ENCODE data around the gene GNB1L.

Gene GNB1L

GRCh38 chr22:19755722-19756287, 98.9 kb downstream of the GNB1L start:
- Histone ChIP-seq H3K4me1 (ENCODE audit: control insufficient read depth in 1 of 2, insufficient read depth in 1 of 2, low read depth in 1 of 2, low read length in 1 of 2) (peaks cover 8 to 21% of the 10 kb centered on the region in 2 experiments), H3K36me3 (no peaks in the 10 kb centered on the region), H3K4me3 (ENCODE audit: low read depth in 1 of 2, low read length in 1 of 2) (no peak overlapping the region), H3K27me3 (peaks cover 96% of the 10 kb centered on the region), H3K9me3 (no peaks in the 10 kb centered on the region), H3K27ac (no peak overlapping the region)
- TF ChIP-seq, protein P1, sequence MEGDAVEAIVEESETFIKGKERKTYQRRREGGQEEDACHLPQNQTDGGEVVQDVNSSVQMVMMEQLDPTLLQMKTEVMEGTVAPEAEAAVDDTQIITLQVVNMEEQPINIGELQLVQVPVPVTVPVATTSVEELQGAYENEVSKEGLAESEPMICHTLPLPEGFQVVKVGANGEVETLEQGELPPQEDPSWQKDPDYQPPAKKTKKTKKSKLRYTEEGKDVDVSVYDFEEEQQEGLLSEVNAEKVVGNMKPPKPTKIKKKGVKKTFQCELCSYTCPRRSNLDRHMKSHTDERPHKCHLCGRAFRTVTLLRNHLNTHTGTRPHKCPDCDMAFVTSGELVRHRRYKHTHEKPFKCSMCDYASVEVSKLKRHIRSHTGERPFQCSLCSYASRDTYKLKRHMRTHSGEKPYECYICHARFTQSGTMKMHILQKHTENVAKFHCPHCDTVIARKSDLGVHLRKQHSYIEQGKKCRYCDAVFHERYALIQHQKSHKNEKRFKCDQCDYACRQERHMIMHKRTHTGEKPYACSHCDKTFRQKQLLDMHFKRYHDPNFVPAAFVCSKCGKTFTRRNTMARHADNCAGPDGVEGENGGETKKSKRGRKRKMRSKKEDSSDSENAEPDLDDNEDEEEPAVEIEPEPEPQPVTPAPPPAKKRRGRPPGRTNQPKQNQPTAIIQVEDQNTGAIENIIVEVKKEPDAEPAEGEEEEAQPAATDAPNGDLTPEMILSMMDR (IDR thresholded peaks at IDR 0.05) = no peak

GRCh38 chr22:19755145-19755710, 99.4 kb downstream of the GNB1L start:
- H3K4me1 ChIP-seq (ENCODE audit: control insufficient read depth in 1 of 2, insufficient read depth in 1 of 2, low read depth in 1 of 2, low read length in 1 of 2) = peaks cover 8 to 21% of the 10 kb centered on the region in 2 experiments
- no peak overlapping the region for H3K27ac ChIP-seq
- H3K36me3 ChIP-seq = no peaks in the 10 kb centered on the region
- TF ChIP-seq, protein P1 (IDR thresholded peaks at IDR 0.05) = no peak
- no peaks in the 10 kb centered on the region for H3K9me3 ChIP-seq
- H3K27me3 ChIP-seq = peaks cover 98% of the 10 kb centered on the region
- no peak overlapping the region for H3K4me3 ChIP-seq (ENCODE audit: low read depth in 1 of 2, low read length in 1 of 2)

- H3K9me3 ChIP-seq = no peaks in the 10 kb centered on the region
- H3K27me3 ChIP-seq = peaks cover 97% of the 10 kb centered on the region
- no peaks in the 10 kb centered on the region for H3K36me3 ChIP-seq
- TF ChIP-seq, protein P1 (IDR thresholded peaks at IDR 0.05) = no peak
- no peak overlapping the region for H3K4me3 ChIP-seq (ENCODE audit: low read depth in 1 of 2, low read length in 1 of 2)
- H3K27ac ChIP-seq = no peak overlapping the region
- peaks cover 8 to 20% of the 10 kb centered on the region in 2 experiments for H3K4me1 ChIP-seq (ENCODE audit: control insufficient read depth in 1 of 2, insufficient read depth in 1 of 2, low read depth in 1 of 2, low read length in 1 of 2)
These were observed 100.0 kb downstream of the GNB1L start for GRCh38 chr22:19754701-19755144.

DNA sequence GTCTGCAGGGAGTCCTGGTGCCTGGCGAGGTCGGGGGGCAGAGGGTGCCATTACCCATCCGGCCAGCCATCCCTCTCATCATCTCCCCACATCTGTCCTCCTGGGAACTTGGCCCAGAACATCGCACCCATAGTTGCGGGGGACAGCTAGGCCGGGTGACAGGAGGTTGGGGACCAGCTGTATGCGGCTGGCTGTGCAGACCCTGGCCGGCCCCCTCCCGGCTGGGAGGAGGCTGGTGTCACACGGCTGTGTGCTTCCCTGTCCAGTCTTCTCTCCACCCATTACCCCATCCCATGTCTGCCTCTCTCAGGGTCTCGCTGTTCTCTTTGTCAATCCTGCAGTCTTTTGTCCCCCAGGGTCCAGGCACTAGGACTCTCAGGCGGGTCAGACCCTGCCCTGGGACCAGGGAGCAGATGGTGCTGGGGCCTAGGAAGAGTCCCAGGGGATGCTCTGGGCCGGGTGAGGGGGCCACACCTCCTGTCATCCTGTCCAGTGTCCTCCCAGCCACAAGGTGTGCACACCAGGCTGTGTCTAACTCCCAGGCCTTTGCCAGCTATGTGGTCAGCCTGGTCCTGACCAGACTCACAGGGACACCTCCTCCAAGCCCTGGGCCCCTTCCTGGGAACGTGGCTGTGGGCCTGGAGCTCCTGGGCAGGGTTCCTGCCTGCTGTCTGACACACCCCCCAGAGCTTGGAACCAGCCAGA, 100.5 kb downstream of the GNB1L start:
- peaks cover 8 to 16% of the 10 kb centered on the region in 2 experiments for H3K4me1 ChIP-seq (ENCODE audit: control insufficient read depth in 1 of 2, insufficient read depth in 1 of 2, low read depth in 1 of 2, low read length in 1 of 2)
- H3K27me3 ChIP-seq = peaks cover 97% of the 10 kb centered on the region
- no peaks in the 10 kb centered on the region for H3K9me3 ChIP-seq
- H3K4me3 ChIP-seq (ENCODE audit: low read depth in 1 of 2, low read length in 1 of 2) = no peak overlapping the region
- TF ChIP-seq, protein P1 (IDR thresholded peaks at IDR 0.05) = no peak
- no peaks in the 10 kb centered on the region for H3K36me3 ChIP-seq
- H3K27ac ChIP-seq = no peak overlapping the region

DNA sequence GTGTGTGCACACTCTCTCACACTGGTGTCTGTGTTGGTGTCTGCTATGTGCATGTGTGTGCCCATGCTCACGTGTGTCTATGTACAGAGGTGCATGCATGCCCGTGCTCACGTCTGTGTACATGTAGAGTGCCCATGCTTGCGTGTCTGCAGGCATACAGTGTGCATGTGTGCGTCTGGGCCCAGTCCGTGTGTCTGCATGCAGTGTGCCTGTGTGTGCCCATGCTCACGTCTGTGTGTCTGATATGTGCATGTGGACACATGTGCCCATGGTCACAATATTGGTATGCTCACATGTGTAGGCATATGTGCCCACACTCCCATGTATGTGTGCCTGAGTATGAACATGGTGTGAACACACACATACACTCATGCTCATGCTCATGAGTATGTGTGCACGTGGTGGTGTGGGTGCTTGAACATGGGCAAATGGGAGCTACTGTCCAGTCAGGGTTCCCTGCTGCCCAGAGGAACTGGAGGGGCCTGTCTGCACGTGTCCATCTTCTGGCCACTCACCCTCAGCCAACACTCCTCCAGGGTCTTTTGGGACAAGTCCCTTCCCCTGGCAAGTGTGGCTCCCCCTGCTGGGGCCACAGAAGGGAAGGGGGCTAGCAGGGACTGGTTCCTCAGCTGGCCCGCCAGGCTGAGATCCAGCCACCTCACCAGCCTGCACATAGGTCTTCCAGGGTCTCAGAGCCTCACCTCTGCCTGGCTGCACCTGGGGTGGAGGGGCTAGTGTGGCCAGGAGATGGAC, 101.4 kb downstream of the GNB1L start:
- no peaks in the 10 kb centered on the region for H3K9me3 ChIP-seq
- no peak overlapping the region for H3K27ac ChIP-seq
- TF ChIP-seq, protein P1 (IDR thresholded peaks at IDR 0.05) = no peak
- no peaks in the 10 kb centered on the region for H3K36me3 ChIP-seq
- H3K4me1 ChIP-seq (ENCODE audit: control insufficient read depth in 1 of 2, insufficient read depth in 1 of 2, low read depth in 1 of 2, low read length in 1 of 2) = peaks cover 8 to 16% of the 10 kb centered on the region in 2 experiments
- H3K27me3 ChIP-seq = peaks cover 97% of the 10 kb centered on the region
- H3K4me3 ChIP-seq (ENCODE audit: low read depth in 1 of 2, low read length in 1 of 2) = no peak overlapping the region
